ENCODE results near the gene ATG101.
"Not testable (repeated sequence)": the region's sequence is repeated elsewhere in the genome, so short reads cannot be mapped to it uniquely, and the experiment has no call there.

ATG101 gene

GRCh38 chr12:52116222-52117125 is 46.7 kb downstream of the ATG101 start:
- peak; percentile 61 for DNase-seq

- DNase-seq: not testable (repeated sequence)
These were observed 48.2 kb downstream of the ATG101 start for GRCh38 chr12:52117806-52118475.

- peak; percentile 17 for DNase-seq
These were observed 49.8 kb downstream of the ATG101 start for GRCh38 chr12:52119398-52120254.

GRCh38 chr12:52120951-52121823 is 51.4 kb downstream of the ATG101 start:
- no peak for DNase-seq

DNA sequence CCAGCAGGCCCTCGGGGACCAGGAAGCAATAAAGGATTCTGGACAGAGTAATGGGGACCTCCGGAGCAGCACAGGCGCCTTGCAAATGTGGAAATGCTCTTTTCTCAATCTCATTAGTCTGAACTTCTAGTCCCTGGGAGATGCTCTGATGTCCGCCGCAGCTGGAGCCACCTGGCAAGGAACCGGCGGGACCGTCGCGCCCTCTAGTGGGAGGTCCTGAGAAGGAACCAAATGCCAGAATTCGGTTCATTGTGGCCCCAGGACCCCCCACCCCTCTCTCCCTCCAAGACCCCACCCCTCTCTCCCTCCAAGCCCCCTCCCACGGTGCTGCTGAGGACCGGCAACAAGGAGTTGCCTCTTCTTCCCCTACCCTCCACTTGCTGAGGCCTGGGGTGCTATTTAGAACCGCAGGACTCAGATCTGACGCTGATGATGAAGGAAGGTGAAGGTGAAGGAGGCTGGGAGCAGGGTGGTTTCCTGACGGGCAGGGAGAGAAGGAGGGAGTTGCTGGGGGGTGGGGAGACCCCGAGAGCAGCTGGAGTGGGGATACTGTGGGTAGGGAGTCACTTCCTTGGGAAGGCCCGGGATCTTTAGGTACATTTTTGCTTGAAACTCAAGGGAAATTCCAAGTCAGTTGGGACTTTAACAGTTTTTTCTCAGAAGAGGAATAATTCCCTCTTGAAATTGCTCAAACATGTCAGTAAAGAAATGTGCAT is 52.2 kb downstream of the ATG101 start:
- DNase-seq: peak; percentile 30

DNA sequence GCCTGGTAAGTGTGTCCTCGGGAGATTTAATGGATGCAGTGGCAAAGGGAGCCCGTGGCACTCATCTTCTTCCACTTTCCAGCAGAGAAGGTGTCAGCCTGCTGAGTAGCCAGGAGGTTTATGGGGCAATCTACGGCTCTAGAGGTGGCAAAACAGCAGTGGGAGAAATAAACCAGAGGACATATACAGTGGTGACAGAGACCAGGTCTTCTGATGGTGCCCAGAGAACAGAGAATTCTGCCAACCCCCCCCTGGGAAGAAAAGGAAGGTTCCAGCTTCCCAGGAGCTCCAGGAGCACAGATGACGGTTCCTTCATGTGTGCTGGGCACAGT is 52.7 kb downstream of the ATG101 start:
- no peak for DNase-seq

DNA sequence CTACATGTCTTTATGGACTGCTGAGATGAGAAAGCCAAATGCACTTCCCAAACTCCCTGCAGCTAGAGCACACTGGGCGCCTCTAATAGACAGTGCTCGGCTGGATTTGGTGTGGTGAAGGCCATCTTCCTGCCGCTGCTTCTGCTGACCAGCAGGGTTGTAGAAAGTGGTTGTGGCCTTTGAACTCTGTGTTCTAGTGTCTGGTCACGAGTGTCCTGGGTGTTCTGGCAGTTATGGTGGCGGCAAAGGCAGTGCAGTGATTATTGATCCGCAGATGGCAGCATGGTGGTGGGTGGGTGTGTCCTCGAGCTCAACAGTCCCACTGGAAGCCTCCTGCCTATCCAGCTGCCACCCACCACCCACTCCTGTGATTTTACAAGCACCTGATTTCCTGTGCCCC is 53.1 kb downstream of the ATG101 start:
- no peak for DNase-seq

DNA sequence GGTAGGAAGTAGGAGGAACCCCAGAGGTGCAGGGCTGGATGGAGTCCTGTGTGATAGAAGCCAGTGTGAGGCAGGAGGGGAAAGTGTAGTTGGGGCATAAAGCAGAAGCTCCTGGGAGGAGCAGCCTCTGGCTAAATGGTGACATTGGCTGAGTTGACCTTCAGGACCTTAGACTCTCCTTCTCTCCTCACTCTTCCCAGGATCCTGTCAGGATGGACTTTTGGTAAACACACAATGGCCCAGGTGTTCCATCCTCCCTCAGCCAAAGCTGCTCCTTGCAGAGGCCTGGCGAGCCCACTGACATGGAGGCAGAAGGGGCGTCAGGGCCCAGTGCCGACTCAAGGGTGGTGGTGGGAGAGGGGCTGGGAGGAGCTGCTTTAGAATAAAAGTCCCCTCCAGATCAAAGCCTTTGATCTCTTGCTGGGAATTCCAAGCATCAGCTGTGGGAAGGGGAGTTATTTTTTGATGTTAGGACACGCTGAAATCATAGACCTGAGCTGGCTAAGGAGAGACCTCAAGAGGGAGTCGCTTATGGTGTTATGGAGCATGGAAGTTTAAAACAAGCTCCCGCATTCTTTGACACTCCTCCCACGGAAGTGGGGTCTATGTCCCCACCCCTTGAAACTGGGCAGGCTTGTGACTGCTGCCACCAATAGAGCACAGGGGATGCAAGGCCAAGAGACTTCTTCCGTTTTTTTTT is 53.9 kb downstream of the ATG101 start:
- DNase-seq: no peak

GRCh38 chr12:52125476-52125900 is 55.7 kb downstream of the ATG101 start:
- DNase-seq: no peak

- DNase-seq: no peak
These were observed 56.3 kb downstream of the ATG101 start for GRCh38 chr12:52126050-52126604.
